Epithelial cell of esophagus (primary cell): ENCODE data around the gene CNOT2.
"Not testable (repeated sequence)": the region's sequence is repeated elsewhere in the genome, so short reads cannot be mapped to it uniquely, and the experiment has no call there.

ENCODE experiments used
- DNase-seq: peaks from one replicate; pipeline ENCODE4 v3.0.0; 2010; ENCODE audit warnings: low read depth
- H3K4me3 ChIP-seq: 2 replicates; pipeline ENCODE4 v1.5.1; 2011; ENCODE audit warnings: mild to moderate bottlenecking, low read length, control low read depth
- TF ChIP-seq, protein P1 (sequence below): IDR thresholded peaks from 2 replicates; pipeline ENCODE4 v1.5.1; 2011; ENCODE audit warnings: low read depth, mild to moderate bottlenecking, low read length, control low read depth, inconsistent platforms; ENCODE audit not compliant: insufficient read depth; ENCODE audit errors: missing control alignments

CNOT2 gene

DNA sequence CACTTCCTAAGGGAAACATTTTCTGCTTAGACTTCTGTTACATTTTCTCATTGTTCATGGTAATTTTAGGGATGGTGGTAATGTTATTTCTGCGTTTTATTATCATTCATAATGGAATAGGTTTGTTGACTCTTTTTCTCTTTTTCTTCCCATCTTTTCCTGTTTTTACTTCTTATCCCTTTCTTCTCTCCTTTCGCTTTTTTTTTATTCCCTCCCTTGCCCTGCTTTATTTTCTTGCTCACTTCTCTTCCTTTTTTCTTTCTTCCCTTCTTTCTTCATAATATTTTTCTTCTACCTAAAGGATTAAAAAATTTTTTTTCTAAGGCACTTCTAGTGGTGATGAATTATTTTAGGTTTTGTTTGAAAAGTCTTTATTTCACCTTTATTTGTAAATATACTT, 45.6 kb downstream of the CNOT2 start:
- no peak overlapping the region for H3K4me3 ChIP-seq
- DNase-seq = no peak
- TF ChIP-seq, protein P1, sequence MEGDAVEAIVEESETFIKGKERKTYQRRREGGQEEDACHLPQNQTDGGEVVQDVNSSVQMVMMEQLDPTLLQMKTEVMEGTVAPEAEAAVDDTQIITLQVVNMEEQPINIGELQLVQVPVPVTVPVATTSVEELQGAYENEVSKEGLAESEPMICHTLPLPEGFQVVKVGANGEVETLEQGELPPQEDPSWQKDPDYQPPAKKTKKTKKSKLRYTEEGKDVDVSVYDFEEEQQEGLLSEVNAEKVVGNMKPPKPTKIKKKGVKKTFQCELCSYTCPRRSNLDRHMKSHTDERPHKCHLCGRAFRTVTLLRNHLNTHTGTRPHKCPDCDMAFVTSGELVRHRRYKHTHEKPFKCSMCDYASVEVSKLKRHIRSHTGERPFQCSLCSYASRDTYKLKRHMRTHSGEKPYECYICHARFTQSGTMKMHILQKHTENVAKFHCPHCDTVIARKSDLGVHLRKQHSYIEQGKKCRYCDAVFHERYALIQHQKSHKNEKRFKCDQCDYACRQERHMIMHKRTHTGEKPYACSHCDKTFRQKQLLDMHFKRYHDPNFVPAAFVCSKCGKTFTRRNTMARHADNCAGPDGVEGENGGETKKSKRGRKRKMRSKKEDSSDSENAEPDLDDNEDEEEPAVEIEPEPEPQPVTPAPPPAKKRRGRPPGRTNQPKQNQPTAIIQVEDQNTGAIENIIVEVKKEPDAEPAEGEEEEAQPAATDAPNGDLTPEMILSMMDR = no peak

DNA sequence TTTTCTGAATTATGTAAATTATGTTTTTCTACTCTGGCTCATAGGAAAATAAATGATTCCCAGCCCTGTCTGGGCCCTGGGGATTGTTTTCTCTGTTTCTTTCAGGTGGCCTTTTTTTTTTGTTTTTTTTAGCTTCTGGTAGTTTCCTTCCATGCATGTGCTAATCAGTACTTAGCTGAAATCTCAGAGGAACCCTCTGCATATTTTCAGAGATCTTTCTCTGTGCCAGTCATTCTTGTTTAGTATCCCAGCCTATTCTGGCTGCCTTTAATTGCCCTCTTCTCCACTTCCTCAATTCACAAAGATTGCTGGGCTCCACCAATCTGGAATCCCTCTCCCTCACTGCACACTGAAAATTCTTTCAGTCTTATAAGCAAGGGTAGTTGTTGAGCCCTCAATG, 46.9 kb downstream of the CNOT2 start:
- TF ChIP-seq, protein P1 = no peak
- H3K4me3 ChIP-seq = no peak overlapping the region
- DNase-seq = no peak

DNA sequence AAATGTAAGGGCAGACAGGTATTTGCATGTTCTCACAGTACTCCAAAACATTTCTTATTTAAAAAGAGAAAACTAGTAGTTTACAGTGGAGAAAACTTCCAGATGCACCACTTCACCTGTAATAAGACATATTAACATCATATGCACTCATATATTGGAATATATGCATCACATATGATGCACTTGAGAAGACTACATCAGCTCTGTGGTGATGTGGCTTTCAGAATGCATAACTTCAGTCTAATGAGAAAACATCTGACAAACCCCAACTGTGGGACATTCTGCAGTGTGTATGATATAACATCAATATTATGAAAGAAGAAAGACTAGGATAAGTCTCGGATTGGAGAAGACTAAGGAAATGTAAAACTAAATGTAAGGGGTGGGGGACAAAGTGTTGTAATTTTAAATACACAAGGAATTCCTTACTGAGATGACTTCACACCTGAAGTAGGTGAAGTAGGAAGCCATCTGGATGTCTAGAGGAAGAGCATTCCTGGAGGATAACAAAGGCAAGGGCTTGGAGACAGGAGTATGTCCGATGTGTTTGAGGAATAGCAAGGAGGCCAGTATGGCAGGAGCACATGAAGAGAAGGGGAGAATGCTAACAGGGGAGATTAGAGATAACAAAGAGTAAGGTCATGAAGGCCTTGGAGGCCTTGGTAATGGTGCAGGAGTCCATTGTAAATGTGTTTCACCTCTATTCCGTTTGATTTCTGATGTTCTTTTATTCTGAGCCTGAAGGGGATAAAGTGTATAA, 49.0 kb downstream of the CNOT2 start:
- DNase-seq = no peak
- TF ChIP-seq, protein P1 = no peak

DNA sequence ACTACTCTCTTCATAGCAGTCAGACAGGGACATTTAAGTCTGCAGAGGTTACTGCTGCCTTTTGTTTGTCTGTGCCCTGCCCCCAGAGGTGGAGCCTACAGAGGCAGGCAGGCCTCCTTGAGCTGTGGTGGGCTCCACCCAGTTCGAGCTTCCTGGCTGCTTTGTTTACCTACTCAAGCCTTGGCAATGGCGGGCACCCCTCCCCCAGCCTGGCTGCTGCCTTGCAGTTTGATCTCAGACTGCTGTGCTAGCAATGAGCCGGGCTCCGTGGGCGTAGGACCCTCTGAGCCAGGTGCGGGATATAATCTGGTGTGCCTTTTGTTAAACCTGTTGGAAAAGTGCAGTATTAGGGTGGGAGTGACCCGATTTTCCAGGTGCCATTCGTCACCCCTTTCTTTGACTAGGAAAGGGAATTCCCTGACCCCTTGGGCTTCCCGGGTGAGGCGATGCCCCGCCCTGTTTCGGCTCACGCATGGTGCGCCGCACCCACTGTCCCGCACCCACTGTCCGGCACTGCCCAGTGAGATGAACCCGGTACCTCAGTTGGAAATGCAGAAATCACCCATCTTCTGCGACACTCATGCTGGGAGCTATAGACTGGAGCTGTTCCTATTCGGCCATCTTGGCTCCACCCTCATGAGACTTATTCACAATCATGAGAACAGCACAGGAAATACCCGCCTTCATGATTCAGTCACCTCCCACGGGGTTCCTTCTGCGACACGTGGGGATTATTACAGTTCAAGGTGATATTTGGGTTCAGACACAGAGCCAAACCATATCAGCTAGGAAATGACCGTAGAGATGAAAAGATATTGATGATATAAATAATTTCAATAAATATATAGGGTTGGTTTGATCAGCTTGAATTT, 61.7 kb downstream of the CNOT2 start:
- peak; percentile 39 for DNase-seq
- H3K4me3 ChIP-seq = not testable (repeated sequence)

More for the DNA sequence above, 49.0 kb downstream of the CNOT2 start:
- no peak overlapping the region for H3K4me3 ChIP-seq

DNA sequence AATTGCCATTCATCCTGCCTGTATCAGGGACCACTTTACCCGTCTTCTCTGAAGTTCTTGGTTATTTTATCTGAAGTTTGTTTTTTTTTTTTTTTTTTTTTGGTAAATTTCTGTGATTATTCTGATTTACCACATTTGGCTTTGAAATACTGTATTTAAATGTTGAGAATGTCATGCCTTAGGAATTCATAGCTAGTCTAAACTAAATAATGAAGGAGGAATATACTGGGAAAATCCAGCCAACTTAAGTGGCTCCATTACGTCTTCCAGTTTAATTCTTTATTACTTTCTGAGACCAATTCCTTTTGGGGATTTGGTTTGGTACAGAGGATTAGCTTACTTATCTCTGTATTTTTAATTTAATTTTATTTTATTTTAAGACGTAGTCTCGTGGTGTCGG, 62.6 kb downstream of the CNOT2 start:
- TF ChIP-seq, protein P1 = no peak
- DNase-seq = no peak
- no peak overlapping the region for H3K4me3 ChIP-seq

DNA sequence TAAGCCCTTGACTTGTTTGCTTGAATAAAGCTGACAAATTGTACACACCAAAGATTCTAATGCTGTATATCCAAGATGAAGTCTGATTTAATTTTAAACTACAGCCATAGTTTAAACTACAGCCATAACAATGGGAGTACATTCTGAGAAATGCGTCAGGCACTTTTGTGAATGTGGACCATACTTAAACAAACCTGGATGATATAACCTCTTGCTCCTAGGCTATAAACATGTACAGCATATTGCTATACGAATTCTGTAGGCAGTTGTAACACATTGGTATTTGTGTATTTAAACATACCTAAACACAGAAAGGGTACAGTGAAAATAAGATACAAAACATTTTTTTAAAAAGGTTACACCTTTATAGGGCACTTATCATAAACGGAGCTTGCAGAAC, 63.4 kb downstream of the CNOT2 start:
- TF ChIP-seq, protein P1 = no peak
- H3K4me3 ChIP-seq = no peak overlapping the region
- DNase-seq = no peak

DNA sequence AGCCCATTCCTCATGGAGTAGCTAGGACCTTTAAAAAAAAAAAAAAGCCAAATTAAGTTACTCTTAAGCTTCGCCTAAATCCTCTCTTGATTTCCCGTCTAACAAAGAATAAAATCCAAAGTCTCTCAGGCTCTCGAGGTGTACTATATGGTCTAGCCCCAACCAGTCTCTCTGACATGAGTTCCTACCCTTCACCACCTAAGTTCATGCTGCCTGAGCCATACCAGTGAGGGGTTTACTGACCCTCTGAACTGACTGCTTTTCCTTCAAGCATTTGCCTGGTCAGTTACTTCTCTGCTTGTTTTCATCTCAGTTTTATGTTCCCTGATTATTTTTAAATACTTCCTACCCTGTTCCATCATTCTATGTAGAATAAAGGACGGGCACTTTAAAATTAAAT, 64.6 kb downstream of the CNOT2 start:
- no peak overlapping the region for H3K4me3 ChIP-seq
- TF ChIP-seq, protein P1 = no peak
- DNase-seq = no peak
